GM18511 (cell line): ENCODE data around the gene ANKS1A.

Experiments
- ATAC-seq: cut with Tn5 transposase; IDR thresholded peaks from one replicate; pipeline ENCODE4 v1.9.1; 2021; ENCODE audit warnings: mild to moderate bottlenecking, moderate library complexity; ENCODE audit not compliant: unreplicated experiment

The ANKS1A gene

DNA sequence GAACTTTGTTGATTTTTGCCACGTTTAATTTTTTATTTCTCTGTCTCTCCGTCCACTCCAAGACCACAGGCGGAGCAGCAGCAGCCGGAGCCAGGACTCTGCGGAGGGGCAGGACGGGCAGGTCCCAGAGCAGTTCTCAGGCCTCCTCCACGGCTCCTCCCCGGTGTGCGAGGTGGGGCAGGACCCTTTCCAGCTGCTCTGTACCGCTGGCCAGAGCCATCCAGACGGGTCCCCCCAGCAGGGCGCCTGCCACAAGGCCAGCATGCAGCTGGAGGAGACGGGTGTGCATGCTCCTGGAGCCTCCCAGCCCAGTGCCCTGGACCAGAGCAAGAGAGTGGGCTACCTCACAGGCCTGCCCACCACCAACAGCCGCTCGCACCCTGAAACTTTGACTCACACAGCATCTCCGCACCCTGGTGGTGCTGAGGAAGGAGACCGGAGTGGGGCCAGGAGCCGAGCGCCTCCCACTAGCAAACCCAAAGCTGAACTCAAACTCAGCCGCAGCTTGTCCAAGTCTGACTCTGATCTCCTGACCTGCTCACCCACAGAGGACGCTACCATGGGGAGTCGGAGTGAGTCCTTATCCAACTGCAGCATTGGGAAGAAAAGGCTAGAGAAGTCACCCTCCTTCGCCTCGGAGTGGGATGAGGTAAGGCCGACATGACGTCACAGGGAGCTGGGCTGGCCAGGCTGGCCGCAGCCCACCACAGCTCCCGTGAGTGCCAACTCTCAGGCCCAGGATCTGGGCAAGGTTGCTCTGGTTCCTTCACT lies 128.5 kb downstream of the ANKS1A start:
- no peak for ATAC-seq

DNA sequence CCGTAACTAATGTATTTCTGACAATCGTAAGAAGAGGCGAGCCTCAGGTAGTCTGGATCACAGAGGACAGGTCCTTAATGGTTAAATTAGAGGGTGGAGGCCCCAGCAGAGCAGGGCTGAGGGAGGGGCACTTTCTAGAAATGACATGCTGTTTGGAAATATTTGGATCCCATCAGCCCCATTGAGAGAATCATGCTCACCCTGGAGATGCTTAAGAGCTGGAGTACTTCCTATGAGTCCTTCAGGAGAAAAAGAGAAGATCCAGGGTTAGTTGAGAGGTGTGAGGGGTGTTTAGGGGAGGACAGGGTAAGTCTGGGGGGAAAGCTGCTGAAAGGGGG lies 129.1 kb downstream of the ANKS1A start:
- no peak for ATAC-seq

DNA sequence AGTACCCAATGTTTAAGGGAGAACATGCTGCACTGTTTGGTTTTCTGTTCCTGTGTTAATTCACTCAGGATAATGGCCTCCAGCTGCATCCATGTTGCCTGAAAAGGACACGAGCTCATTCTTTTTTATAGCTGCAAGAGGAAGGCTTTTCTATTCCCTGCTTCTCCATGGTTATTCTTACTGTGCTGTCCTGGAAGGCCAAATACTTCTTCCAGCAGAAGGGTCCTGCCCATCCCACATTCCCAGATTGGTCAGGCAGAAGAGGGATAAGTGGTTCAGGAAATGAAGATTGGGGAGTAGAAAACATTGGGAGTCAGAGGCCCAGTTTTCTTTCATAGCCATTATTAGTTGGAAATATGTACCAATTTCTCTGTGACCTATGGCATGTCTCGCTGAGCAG lies 129.7 kb downstream of the ANKS1A start:
- no peak for ATAC-seq

DNA sequence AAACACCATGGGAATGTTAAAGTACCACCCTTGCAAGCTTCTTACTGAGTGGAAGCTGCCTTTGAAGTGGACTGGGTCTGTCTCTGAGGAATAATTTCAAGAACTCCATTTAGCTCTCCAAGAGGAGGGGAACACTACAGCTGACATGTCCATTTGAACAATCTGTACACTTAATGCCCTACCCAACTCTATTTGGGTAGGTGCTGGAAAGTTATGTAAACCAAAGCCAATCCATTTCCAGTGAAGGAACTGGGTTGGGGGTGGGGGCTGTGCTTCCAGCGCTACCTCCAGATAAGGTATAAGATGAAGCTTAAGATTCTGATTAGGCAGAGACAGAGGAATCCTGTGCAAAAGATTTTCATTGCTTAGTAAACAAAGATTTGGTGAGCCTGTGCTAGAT lies 130.1 kb downstream of the ANKS1A start:
- no peak for ATAC-seq

DNA sequence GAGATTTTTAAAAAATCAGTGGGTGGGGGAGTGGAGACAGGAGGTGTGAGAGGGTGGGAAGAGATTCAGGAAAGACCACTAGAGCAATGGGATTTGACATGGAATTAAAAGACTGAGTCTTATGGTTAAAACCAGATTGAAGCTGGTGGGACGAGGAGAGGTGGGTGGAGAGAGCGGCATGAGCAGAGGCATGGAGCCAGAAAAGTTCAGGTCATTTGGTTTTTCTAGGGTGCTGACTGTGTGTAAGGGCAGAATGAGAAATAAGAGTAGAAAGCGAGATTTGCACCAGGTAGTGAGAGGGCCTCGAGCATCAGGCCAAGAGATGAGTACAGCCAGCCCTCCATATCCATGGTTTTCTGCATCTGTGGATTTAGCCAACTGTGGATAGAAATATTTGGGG lies 130.8 kb downstream of the ANKS1A start:
- ATAC-seq, result no peak

DNA sequence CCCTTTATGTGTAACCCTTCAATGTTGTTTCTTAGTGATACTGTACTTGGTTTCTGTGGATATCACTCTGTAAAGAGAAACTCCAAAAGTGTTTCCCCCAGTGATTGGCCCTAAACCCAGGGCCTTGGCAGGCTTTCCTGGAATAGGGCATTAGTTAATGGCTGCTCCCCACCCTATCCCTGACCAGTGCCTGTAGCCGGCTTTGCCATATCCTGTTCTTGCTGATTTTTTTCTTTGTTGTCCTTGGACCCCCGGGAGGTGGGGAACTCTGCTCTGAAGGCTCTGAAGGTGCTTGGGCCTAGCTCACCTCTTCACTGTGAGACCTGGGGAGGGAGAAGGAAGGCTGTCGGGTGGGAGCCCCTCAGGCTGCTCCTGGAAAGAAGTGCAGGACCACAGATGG lies 131.9 kb downstream of the ANKS1A start:
- ATAC-seq, result no peak

DNA sequence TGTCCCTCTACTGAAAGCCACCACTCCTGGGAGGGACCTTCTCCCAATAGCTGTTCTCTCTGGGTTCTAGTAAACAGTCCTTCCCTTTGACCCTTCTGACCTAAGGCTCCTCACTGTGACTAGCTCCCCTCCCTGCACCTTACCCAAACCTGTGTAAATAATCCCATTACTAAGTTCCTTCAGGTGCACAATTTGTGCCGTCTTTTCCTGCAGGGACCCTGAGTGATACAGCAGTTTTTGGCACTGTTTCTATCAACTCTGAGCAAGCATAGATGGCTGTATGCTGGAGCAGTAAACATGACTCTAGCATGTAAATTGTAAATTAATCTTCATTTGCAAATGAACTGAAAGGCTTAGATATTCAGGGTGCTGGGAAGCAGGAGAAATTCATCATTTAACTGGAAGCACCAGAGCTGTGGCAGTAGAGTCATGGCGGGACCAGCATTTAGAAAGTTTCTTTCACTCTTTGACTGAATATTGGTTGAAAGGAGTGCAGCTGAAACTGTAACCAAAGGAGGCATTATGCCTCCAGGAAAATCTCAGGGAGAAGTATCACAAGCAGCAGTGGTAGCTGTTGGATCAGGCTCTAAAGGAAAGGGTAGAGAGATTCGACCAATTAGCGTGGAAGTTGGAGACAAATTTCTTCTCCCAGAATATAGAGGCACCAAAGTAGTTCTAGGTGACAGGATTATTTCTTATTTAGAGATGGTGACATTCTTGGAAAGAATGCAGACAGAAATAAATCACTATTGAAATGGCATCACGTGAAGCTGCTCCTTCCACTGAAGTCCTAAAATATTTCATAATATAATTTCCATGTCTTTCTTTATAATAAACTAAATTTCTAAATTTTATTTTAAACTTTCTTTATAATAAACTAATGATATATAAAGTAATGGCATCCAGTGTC lies 134.3 kb downstream of the ANKS1A start:
- no peak for ATAC-seq

DNA sequence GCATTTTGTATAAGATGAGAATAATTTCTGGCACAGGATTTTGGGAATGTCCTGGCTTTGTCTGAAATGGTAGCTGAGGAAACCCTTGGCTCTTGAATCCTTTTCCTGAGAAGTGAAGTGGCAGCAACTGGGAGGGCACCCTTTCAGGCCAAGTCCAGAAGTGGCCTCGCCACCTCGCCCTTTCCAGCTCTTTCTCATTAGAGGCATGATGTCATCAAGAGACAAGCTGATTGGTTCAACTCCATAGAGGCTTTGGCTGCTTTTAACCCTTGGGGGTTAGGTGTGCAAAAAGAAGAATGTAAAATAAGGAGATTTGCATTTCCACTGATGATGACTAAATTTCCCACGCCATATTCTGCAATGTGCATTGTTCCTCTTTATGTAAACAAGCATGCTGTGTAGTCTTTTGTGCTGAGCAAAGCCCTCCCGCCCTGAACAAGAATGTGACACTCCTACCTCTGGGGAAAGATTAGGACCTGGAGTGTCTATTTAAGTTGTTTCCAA lies 135.5 kb downstream of the ANKS1A start:
- ATAC-seq, result no peak

DNA sequence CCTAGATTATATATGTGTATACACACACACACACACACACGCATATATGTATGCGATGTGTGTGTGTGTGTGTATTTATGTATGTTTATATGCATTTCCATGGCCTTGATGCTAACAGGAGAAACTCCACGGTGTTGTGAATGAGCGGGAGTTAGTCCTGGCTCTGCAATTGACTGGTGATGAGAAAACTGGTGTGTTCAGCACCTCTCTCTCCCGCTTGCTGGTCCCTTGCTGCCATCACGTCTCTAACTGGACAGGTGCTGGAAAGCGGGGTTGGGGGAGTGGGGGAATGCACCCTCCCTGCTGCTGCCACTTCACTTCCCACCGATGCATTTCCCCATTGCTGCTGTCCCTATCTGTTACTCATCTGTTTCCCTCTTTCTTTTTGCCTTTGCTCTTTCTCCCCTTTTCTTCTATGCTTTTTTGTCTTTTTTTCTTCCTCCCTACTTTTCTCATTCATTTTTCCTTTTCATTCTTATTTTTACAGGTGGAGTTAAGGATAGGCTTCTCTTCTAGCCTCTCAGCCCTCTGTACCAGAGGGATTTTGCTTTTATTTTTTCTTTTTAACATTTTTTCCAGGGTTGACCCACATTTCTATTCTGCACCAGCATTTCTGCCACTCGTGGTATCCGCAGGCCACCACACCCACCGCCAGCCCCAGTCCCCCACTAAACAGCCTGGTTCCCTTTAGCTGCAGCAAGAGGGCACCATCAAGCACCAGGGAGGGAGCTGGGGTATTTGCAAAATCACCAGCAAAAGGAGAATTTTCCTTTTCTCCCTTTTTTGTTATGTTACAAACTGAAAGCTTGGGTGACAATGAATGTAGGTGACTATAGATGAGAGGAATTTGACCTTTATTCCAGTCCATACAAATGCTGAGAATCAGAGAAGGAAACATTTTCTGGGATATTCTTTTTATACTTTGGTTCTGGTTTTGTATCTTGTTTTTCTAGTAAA lies 136.5 kb downstream of the ANKS1A start:
- ATAC-seq, result no peak

DNA sequence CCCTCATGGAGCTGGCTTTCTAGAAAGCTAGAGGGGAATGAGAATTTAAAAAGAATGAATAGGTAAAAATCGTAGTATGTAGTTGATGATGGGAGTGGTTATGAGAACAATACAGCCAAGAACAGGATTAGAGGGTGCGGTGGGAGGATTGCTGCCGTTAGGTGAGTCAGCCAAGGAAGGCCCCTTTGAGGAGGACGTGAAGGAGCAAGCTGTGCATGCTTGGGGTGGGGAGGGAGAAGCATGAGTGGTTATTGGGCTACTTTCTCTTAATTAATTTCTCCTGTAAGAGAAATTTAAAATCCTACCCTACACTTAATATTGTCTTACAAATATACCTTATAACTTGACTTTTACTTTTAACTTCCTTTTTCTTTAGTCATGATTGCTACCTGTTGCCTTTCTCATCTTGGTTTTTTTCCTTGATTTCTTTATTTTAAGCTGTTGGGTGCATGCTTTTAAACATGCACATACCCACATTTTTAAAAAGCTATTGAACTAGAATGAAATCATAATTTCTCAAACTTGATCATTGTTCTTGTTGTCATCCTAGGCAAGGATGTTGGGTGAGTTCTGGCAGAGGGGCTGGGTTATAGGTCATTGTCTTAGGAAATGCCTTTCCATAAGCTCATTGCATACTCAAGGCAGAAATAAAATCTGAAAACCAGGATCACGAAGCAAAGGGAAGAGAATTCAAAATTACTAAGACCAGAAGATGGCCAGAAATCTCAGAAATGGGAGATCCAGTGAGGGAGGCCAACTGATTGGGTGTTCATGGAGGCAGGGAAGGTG lies 137.6 kb downstream of the ANKS1A start:
- no peak for ATAC-seq

DNA sequence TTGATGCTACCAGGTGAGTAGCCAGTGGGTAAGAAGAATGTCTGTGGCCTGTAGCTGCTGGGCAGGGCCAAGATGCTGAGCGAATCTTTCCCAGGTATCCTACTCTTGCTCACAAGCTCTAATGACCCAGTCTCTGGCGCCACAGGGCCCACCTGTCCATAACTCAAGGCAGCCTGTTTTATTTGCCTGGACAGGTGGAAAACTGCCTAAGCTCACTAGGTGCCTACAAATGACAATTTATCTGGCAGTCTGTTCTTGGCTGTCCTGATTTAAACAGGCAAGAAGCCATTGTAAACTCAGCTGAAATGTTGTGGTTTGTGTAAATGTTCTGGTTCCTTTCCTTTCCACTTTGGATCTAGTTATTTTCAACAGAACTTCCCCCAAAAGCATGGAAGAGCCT lies 138.8 kb downstream of the ANKS1A start:
- ATAC-seq, result no peak

DNA sequence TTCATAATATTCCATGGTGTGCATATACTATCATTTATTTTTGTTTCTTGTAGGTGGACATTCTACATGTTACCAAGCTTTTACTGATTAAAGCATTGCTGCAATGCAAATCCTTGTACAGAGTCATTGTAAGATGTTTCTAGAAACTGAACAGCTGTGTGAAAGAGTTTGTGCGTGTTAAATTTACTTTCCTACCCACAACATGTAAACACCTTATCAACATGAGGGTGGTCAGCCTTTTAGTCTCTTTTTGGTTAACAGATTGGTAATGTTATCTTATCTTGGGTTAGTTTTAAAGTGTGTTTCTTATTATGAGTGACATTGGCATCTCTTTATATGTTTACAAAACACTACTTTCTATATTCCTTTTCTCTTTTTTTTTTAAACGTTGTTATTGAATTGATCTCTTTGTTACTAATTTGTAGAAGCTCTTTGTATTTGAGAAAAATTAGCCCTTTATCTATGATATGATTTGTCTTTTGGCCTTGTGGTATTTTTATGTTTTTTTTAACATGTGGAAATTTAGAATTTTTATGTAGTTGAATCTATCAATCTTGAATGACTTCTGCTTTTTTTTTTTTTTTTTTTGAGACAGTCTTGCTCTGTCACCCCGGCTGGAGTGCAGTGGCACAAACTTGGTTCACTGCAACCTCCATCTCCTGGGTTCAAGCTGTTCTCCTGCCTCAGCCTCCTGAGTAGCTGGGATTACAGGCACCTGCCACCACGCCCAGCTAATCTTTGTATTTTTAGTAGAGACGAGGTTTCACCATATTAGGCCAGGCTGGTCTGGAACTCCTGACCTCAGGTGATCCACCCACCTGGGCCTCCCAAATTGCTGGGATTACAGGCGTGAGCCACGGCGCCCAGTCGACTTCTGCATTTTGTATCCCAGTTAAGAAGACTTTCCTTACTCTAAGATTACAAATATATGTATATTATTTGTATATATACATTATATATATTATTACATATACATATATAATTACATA lies 140.0 kb downstream of the ANKS1A start:
- ATAC-seq, result no peak

DNA sequence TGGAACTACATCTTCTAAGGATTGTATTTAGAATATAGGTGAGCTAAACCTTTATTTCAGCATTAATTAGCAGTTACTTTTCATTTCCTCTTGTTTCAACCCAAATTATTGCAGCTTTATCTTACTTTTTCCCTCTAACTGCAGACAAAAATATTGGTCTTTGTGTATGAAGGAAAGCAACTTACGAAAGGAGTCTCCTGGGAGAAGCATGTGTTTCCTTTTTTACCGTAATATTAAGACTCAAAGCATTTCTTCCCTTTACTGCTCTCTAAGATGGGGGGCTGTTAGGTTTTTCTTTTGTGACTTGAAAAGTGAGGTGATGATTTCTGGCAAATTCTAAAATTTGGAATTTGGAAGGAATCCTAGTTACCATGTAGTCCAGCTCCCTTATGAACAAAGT lies 141.0 kb downstream of the ANKS1A start:
- ATAC-seq, result no peak

DNA sequence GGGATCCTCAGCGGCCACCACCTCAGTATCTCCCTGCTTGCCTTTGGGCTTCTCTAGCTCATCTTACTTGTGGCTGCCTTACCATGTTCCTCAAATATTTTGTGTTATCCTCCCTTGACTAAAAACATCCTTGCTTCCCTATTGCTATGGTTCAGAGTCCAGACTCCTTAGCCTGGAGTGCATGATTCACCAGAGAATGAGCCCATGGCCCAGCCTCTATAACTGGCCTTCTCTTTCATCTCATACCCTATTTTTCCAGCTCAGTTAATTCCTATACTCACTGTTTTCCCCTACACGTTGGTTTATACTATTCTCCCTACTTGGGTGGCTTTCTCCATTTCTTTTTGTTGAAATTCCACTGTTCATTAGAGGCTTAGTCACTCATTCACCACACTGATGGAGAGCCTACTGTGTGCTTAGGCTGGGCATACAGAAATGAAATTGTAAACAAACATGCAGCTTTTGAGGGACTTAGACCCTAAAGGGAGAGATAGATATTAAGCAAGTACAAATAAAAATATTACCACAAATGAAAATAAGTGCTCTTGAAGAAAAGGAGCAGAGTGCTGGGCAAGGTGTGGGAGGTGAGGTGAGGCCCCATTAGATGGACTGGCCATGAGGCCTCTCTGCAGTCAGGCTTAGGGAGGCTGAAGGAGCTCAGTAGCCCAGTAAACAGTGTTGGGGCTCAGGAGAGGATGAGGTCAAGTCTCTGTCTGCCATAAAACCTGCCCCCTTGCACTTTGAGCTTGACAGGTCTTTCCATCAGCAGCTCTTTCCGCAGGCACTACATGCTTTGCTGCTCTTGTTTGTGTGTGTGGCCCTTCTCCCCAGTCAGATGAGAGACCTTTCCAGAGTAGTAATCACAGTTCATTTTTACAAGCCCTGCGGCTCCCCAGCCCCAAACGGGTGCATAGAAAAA lies 142.8 kb downstream of the ANKS1A start:
- no peak for ATAC-seq

DNA sequence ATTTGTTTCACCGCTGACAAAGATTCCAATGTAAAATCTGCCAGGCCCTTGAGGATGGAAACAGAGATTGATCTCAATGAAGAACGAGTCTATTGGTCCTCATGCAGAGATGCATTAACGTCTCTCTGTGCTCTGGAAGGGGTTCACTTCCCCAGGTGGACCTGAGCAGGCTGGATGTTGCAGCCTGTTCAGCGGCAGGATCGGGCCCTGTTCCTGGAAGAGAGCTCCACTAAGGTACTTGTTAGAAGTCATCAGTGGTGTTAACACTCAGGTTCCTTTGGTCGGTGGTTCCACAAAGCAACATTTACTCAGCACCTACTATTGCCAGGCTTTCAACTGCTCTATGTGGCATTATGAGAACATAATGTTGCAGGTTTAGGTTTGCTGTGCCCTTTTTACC lies 144.6 kb downstream of the ANKS1A start:
- ATAC-seq, result no peak

DNA sequence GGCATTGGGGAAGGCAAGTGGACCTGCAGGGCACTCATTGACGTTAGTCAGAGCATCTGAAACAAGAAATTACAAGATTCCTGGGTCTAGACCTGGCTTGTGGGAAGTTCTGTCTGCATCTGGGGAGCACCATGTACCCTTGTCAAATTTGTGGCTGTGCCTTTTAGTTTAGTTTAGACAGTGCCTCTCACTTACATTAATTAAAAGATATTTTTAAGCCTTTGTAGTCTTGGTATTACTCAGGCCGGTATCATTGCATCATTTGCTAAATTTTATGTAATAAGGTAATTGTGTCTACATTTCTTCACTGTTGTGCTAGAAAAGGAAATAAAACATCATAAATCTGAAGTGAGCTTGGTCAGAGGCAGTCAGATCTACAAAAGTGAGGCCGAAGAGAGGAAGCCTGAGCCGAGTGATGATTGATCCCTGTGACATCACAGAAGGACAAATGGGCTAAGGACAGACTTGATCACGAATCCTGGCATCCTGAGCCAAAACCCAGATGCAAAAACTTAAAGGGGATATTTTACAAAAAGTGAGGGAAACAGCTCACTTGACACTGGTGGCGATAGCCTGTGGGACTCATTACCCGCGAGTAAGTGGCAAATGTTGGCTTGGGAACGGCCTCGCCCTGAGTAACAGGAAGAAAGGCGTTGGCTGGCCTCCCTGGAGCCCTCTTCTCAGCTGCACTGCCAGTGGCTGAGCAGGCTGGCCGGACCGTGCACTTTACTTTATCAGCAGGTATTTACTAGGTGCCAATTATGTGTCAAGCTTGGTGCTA lies 145.5 kb downstream of the ANKS1A start:
- no peak for ATAC-seq

DNA sequence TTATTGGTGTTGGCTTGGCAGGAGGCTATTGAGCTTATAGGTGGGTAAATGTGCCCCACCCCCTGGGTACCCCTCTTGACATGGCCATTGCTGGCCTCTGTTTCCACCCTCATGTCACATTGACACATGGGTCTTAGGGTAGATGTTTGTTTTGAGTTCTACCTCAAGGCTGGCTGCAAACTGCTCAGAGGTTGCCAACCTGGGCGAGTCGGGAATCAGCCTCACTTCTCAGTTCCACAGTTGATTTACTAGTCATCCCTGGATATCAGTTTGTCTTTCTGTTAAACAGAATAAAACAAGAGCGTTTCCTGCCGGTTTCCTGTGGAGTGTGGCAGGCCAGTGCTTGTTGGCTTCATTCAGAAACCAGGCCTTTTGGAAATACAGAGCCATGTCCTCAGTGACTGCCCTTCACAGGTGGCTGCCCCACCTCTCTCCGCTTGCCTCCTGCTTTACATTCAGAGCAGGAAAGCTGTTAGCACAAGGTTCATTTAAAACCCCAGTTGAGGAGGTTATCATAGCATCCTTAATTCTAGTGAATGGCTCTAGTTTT lies 146.5 kb downstream of the ANKS1A start:
- no peak for ATAC-seq
